A549 treated with Hydrocortisone at 1 μM for 4 hours (cell line): ENCODE data around the gene LITAF. TPM values are rescaled to one million over a fixed set of nuclear protein-coding genes. Genes with fewer than 3 reads are reported as not detected.

Source experiments
- total RNA-seq: library from RNA; stranded (reverse); fragments of 200-300 nt; extraction: Qiagen RNA extraction; gene quantifications from 5 replicates; pipeline ENCODE4 v1.2.3, GENCODE V29; 2022

The LITAF gene
- 179 to 192 TPM (median 186 TPM) in 5 replicates for total RNA-seq

DNA sequence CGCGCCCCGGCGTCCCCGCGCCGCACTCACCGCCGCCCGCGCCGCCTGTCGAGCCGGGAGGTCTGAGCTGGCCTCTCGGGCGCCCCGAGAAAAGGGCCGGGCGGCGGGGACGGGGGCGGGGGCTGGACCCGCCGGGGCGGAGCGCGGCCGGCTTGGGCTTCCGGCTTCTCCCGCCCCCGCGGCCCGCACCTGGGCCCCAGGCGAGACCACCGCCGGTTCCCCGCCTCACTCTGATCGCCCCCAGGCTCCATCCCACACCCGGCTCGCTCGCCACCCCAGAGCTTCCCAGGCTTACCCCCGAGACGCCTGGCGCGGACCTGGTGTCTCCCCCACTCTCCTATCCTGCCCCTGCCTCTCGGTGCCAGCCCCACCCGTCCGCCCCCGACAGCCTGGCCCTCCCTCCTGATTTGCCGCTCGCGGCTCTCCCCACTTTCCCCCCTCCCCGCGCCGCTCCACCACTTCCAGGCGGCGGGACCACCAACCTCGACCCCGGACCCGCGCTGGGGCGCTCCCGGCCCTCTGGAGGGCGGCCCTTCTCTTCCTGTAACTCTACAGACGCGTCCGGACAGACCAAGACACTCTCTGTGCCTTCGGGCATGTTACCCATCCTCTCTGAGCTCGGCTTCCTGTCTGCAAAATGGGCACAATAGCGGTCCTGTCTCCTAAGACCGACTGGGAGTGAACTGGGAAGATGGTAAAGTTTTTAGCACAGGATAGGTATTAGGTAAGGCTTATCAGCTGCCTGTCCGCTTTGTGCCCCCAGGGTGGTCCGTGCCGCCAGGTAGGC lies at the start of gene LITAF:
LITAF (minus strand) TSS at position 64 of the 787 bp plus-strand sequence. CDS start 30,189 bp downstream, outside the sequence.

Other genes with a start within 250 kb of the LITAF start
- 26.4 to 36.1 TPM (median 32.2 TPM) in 5 replicates for gene RMI2, start 241.5 kb downstream of the LITAF start, total RNA-seq
- 18.4 to 21.7 TPM (median 20.5 TPM) in 5 replicates for gene SNN, start 81.5 kb upstream of the LITAF start, total RNA-seq
- 37.4 to 42.8 TPM (median 41.0 TPM) in 5 replicates for gene TXNDC11, start 155.9 kb upstream of the LITAF start, total RNA-seq
- 25.5 to 36.7 TPM (median 26.2 TPM) in 5 replicates for gene ZC3H7A, start 210.3 kb upstream of the LITAF start, total RNA-seq